OCI-M1 (cell line): ENCODE measurements around the gene NUDC.
"Not testable (repeated sequence)": the region's sequence is repeated elsewhere in the genome, so short reads cannot be mapped to it uniquely, and the experiment has no call there.

ENCODE experiments used
- DNase-seq: peaks from one replicate; lab custom pipeline; 2025; lab: John Stamatoyannopoulos, UW

The NUDC gene

DNA sequence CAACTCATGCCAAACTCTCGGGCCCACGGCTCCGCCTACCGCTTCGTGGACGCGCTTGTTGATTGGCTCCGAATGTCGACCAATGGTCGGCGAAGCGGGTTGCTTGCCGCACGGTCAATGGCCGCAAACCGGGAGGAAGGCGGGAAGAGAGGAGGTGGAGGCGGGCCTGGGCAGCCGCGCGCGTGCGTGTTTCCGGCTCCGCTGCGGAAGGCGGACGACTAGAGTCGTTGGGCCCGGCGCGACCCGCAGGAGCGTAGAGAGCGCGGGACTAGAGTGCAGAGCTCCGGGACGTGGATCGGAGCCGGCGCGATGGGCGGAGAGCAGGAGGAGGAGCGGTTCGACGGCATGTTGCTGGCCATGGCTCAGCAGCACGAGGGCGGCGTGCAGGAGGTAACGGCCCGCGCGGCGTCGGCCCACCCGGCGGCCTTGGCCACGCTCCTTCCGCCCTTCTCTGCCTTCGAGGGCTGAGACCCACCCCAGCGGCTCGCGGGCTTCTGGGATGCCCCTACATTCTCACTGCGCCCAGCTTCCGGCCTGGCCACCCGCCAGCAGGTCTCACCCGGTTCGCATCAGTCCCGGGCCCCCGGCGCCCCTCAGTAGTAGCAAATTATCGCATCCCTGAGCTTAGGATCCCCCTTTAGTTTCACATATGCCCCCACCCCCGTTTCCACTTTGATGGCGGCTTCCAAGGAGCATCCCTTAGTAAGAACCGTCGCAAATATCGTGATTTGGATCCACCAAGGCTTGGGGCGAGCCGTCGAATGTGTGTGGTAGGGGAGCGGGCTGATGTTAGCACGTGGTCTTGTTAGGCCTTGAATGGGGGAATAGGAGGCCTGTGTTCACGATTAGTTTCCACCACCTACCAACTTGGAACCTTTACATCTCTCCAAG lies at the start of gene NUDC:
TSS of gene NUDC (plus strand) at position 204 of the 891 bp plus-strand sequence. CDS start at position 310, 106 bp downstream.
- peak; percentile 98 for DNase-seq

GRCh38 chr1:26873097-26873496 lies 48.4 kb upstream of the NUDC start:
- DNase-seq, result not testable (repeated sequence)

- no peak for DNase-seq
Observed at GRCh38 chr1:26874896-26875295, 46.6 kb upstream of the NUDC start.

DNA sequence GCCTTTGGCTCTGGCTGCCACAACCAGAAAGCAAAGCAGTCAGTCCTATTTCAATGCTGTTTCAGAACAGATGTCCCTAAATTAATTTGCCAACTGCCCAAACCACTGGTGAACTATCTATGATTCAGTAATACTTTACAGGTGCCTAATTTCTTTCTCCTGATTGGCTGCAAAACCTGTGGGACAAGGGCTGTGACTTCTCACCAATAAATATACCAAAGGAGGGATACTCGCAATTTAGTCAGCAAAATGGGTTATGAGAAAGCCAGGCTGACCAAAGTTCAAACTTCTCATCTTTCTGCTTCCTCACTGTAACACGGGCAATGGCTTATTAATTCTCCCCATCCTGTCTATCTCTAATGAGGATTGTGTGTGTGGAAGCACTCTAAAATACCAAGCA lies 44.2 kb upstream of the NUDC start:
- no peak for DNase-seq

DNA sequence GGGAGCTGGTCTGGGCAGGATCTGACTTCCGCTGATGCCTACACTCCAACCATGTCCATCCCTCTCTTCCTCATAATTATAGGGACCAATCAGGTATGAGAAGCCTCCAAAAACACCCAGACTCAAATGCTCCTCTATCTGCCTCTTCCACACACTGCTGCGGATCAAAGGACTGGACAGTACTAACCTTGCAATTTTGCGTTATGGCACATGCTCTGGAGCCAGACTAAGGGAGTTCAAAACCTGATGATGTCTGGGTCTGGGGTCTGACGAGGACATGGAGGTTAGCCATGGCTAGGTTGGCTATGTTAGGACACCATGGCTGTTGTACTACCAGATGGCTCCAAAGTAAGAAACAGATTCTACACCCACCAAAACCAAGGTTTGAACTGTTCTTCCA lies 41.8 kb upstream of the NUDC start:
- no peak for DNase-seq

GRCh38 chr1:26881611-26882010 lies 39.9 kb upstream of the NUDC start:
- DNase-seq, result not testable (repeated sequence)

DNA sequence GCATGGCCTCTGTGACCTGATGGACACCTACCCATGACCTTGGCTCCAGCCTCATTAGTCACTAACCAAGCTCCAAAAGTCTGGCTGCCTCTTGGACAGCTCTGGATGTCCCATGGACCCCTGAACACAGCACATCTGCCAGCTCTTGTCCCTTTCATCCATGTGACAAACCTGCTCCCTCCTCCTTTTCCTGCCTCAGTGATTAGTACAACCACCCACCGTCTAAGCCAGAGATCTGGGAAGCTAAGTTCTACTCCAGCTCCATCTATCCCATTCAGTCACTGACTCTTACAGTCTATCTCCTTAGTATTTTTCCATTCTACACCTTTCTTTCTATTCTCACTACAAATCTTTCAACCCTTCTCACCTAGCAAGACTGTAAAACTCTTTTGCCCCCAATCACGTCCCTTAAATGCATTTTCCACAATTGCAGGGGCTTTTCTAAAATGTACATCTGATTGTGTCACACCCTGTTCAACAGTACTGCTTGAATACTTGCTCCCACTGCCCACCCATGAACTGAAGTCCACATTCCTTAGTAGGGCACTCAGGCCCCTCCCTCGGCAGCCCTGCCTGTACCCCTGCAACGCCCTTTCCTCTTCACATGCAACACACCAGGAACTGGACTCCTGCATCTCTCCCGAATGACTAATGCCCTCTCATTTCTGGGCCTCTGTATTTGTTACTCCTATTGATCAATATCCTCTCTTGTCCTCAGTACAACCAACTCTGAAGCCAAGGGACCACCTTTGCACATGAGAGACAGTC lies 38.7 kb upstream of the NUDC start:
- DNase-seq, result no peak

DNA sequence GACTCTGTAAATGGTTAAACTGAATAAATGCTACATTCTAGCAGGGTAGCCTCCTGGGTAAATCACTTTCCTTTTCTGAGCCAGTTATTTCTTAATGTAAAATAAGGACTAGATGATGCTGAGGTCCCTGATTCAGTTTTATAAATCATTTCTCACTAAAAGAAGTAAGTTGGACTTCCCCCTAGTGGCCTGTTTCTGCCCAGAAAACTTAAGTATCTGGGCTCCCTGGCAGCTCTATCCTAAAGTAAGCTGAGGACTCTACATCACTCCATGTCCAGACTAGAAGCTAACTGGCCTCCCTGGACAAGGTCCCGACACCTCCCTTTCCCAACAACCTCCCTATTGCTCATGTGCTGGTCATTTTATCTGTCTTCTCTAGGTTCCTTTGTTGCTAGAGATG lies 34.4 kb upstream of the NUDC start:
- peak; percentile 39 for DNase-seq

GRCh38 chr1:26888231-26888630 lies 33.3 kb upstream of the NUDC start:
- DNase-seq, result no peak

- peak; percentile 90 for DNase-seq
Observed at GRCh38 chr1:26889551-26890466, 31.7 kb upstream of the NUDC start, which contains the start of gene GPN2. Gene GPN2, minus strand, starts transcription at chr1:26890283. Its CDS starts 187 bp downstream, at chr1:26890096.

DNA sequence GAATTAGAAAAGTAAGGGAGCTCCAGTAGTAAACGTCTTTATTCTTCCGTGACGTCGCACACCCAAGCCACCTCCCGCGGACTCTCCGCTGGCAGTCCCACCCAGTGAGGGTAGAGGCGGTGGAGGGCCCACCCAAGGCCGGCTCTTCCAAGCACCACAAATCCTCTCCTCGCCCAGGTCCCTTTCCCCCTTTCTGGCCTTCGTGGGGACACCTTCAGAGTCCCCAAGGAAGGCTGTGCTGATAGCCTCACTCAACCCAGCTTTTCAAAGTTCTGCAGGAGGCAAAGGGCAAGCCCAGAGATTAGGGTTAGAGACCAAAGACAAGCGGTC lies 31.1 kb upstream of the NUDC start:
- DNase-seq, result no peak

DNA sequence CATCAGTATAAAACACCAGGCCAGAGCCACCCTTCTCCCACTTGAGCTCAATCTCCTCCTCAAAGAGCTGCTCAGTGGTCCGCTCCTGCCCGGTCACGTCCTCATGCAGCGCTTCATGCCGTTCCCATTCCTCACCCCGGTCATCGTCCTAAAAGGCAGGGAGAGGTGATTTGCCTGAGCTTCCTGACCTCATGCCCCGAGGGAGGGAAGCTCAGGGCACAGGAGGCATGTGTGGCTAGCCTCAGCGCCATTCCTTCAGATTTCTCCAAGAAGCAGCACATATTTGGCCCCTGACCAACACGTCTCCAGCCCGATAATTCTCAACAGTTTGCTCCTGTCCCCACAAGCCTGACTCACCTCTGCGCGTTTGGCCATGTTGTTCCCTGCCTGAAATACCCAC lies 27.3 kb upstream of the NUDC start:
- no peak for DNase-seq

GRCh38 chr1:26897351-26897750 lies 24.2 kb upstream of the NUDC start:
- DNase-seq, result no peak

- DNase-seq, result peak; percentile 93
Observed at GRCh38 chr1:26900001-26900814, 21.3 kb upstream of the NUDC start, which contains the start of gene GPATCH3. Gene GPATCH3, minus strand, starts transcription at chr1:26900467. Its CDS starts 25 bp downstream, at chr1:26900442.

DNA sequence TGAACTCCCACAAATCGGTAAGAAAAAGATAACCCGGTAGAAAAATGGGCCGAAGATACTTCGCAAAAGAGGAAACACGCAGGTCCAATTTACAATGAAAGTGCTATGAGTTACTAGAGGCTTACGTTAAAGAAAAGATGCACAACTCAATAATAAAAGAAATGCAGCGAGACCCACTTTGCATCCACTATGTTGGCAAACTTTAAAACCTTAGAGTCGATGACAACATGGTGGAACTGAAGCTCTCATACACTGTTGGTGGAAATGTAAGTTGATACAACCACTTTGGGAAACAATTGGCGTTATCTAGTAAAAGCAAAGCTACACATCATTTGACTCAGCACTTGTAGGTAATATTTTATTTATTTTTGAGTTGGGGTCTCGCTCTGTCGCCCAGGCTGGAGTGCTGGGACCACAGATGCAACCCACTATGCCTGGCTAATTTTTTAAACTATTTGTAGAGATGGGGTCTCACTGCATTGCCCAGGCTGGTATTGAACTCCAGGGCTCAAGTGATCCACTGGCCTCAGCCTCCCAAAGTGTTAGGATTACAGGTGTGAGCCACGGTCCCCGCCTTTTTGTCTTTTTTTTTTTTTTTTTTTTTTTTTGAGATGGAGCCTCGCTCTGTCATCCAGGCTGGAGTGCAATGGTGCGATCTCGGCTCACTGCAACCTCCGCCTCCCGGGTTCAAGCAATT lies 20.6 kb upstream of the NUDC start:
- peak; percentile 59 for DNase-seq

DNA sequence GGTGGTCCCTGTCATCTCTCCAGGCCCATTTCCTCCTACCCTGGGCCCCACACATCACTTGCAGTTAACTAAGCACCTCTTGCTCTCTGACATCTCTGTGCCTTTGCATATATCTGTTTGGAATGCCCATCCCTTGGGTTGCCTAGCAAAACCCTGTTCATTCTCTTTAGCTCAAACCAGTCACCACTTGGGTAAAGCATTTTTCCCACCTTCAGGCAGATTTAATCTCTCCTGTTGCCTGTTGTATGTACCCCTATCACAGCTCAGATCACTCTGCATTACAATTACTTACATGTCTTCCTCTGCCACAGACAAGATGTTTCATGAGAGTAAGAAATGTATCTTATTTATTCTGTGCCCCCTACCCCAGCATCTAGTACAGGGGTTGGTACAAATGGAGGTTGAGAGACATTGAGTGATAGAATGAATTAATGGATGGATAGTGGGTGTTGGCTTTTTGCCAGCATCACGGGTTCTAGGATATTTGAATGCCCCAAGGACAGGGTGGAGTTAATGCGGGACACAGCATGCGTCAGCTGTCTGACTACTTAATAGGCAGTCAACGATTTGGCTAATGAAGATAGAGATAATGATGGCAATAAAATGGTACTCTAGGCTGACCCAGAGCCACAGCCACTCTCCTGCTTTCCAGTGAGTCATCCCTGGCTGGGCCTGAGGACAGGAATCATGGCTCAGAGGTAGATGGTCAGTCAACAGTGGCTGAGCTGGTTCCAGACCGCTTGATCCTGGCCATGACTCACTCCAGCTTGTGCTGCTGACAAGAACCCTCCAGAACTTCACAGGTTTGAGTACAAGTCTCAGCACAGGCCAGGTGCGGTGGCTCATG lies 14.2 kb upstream of the NUDC start:
- DNase-seq, result no peak

DNA sequence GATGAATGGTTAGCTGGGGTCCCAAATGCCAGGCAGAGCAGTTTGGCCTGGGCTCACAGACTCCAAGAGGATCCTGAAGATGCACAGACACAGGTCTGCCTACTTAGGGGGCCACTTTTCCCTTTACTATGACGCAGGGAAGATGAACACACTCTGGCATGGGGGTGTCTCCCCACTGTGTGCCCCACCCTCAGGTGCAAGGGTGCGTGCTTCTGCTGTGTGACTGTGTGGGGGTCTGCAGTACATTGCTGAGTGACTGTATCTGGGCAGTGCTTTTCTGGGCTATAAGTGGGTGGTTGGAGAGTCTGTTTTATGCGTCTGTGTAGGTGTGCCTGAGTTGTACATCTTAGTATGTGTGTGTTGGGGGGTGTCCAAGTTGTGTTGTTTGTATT lies 11.6 kb upstream of the NUDC start:
- no peak for DNase-seq

DNA sequence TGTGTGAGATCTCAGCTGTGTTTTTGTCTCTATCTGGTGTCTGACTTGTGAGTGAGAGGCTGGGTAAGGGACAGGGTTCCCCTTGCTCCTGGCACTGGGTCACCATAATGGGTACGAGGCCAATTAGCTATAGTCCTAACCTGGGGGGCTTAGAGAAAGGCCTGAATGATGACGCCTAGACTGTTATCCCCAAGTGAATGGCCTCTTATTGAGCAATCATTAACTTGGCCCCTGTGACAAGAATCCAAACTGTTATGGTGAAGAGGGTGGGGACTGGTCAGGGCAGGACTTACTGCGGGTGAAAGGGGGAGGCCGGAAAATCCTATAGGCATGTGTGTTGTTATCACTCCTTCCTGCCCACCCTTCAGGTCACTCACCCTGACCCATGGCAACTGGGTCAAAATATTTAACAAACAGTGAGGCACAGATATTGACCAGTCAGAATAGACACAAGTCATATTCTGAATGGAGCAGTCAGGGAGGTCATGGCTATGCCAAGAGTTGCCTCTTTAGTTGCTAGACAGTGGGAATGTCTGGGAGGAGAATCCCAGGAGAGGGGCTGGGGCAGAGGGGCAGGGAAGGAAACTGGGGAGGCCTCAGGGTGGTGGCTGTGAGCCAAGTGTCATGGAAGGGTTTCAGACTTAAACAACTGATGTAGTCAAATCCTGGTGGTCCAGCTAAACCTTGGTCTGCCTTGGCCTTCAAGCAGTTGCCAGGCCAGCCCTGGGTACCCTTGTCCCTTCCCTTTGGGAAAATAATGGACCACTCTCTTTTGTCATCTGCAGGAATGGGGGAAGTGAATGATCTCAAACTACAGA lies 11.0 kb upstream of the NUDC start:
- DNase-seq, result no peak
